Right lobe of liver (tissue), 6 donors: ENCODE results near the gene QRICH2. TPM values are rescaled to one million over a fixed set of nuclear protein-coding genes. Genes with fewer than 3 reads are reported as not detected.

Source experiments
- ATAC-seq, 4 donors: fragments of 200-7000 bp; cut with Tn5 transposase; one replicate each; pipeline ENCODE4 v1.9.1; 2020; ENCODE audit warnings: mild to moderate bottlenecking in 4 of 4, moderate library complexity in 4 of 4
- DNase-seq, 3 donors: peaks; one replicate each; pipeline ENCODE4 v3.0.0-alpha.2; 2020
- H3K27ac ChIP-seq, 3 donors: fragments of 200-600 bp; one replicate each; pipeline ENCODE4 v1.8.0; 2022
- H3K27me3 ChIP-seq, 2 donors: fragments of 200-600 bp; one replicate each; pipeline ENCODE4 v1.8.0; 2022
- H3K36me3 ChIP-seq, 4 donors: fragments of 200-600 bp; sonication (generic) in 1 of 4; one replicate each; pipeline versions ENCODE4 v1.5.1 to v1.8.0; 2017 to 2022; ENCODE audit warnings: control low read depth in 1 of 4
- H3K4me1 ChIP-seq, 4 donors: fragments of 200-600 bp; sonication (generic) in 1 of 4; one replicate each; pipeline versions ENCODE4 v1.5.1 to v1.8.0; 2017 to 2022; ENCODE audit warnings: control low read depth in 1 of 4
- H3K4me3 ChIP-seq, 3 donors: fragments of 200-600 bp; one replicate each; pipeline ENCODE4 v1.8.0; 2022
- H3K9me3 ChIP-seq, 4 donors: fragments of 200-600 bp; sonication (generic) in 1 of 4; one replicate each; pipeline versions ENCODE4 v1.5.1 to v1.8.0; 2017 to 2022; ENCODE audit warnings: control low read depth in 1 of 4
- POLR2A ChIP-seq: fragments of 450-650 bp; IDR thresholded peaks from one replicate; pipeline ENCODE4 v1.6.1; 2017; ENCODE audit warnings: antibody characterized with exemption, mild to moderate bottlenecking
- WGBS: methylation state at CpG from one replicate; pipeline ENCODE4 v1.1.6; 2018; ENCODE audit warnings: low coverage, low lambda C conversion rate; ENCODE audit not compliant: insufficient coverage; ENCODE audit errors: missing lambda C conversion rate; 5-methylcytosine and 5-hydroxymethylcytosine counted together
- intact Hi-C, 2 donors: fragments of 100-400 bp; cut with DNase I; formaldehyde crosslinking; loops; one replicate each; pipeline versions ENCODE4 v1.11.2 to v1.14.1; 2022
- total RNA-seq, 6 experiments: library from RNA; depleted of rRNA in 2 of 6; stranded (reverse); fragments of >200 nt in 2 of 6; fragmentation: NEBNext Ultra II Directional in 3 of 6; extraction: Animal tissue kit (Norgen Biotek cat#: 25700) in 3 of 6; gene quantifications; one replicate each; pipeline versions ENCODE4 v1.1.0 to v1.2.4, GENCODE V29; 2016 to 2023
- TF ChIP-seq, protein P1 (sequence below), 4 donors: fragments of 200-600 bp in 3 of 4; fragments of 450-650 bp in 1 of 4; IDR thresholded peaks; one replicate each; pipeline versions ENCODE4 v1.5.1 to v1.8.0; 2016 to 2022; ENCODE audit warnings: antibody characterized with exemption in 4 of 4, mild to moderate bottlenecking in 2 of 4
- donor health status: DM: no; HTN: yes; CAD: no.
- donor health status: DM: no; HTN: no; CAD: no.
- donor health status: DM: no; HTN: no; CAD: no.
- donor health status: DM: no; HTN: yes; CAD: no.
- donor health status: DM: no; HTN: yes; CAD: no.

Gene QRICH2
- total RNA-seq, 6 experiments from 2014 or later, result 0.43 to 2.2 (median 1.5) TPM

DNA sequence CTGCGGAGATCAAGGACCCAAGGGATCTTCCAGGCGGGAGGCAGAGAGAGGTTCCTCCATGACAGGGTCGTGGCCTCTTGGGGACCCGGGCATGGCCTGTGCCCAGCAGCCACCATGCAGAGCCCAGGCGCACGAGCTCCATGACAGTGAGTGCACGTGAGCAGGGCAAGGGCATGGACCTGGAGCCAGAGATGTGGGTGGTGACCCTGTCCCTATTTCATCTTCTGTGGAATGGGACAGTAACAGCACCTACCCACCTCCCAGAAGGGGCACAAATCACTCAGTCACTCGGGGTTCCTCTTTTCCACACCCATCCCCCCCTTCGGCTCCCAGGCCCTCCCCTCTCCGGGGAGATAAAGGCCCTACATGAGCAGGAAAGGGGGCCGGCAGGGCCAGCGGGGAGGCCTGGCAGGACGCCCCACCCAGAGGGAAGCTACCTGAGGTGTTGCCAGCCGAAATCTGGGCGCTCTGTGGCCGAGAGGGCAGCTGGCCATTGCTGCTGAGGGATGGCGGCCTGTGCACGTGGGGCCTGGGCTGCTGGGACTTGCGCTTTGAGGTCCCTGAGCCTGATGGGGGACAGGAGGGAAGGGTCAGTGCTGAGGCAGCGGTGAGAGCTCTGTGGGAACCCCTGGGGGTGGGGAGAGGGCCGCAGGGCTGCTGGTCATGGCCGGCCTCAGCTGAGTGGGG lies 32.6 kb downstream of the QRICH2 start:
- H3K4me1 ChIP-seq, result peaks cover 0 to 17% (median 6%) of the 10 kb centered on the region in 4 donors
- no peak overlapping the region for H3K27ac ChIP-seq
- intact Hi-C loops, result no loop called here
- H3K27me3 ChIP-seq, result no peaks in the 10 kb centered on the region
- peak in 2 of 3 donors; percentile 47 to 55 for DNase-seq
- no peaks in the 10 kb centered on the region for H3K9me3 ChIP-seq
- no peak overlapping the region for H3K4me3 ChIP-seq
- H3K36me3 ChIP-seq, result no peaks in the 10 kb centered on the region
- ATAC-seq, result no peak
- no peak for TF ChIP-seq POLR2A
- TF ChIP-seq, protein P1, sequence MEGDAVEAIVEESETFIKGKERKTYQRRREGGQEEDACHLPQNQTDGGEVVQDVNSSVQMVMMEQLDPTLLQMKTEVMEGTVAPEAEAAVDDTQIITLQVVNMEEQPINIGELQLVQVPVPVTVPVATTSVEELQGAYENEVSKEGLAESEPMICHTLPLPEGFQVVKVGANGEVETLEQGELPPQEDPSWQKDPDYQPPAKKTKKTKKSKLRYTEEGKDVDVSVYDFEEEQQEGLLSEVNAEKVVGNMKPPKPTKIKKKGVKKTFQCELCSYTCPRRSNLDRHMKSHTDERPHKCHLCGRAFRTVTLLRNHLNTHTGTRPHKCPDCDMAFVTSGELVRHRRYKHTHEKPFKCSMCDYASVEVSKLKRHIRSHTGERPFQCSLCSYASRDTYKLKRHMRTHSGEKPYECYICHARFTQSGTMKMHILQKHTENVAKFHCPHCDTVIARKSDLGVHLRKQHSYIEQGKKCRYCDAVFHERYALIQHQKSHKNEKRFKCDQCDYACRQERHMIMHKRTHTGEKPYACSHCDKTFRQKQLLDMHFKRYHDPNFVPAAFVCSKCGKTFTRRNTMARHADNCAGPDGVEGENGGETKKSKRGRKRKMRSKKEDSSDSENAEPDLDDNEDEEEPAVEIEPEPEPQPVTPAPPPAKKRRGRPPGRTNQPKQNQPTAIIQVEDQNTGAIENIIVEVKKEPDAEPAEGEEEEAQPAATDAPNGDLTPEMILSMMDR (IDR thresholded peaks at IDR 0.05), result no peak
- no CpG with 5 or more reads among the region's 22 CpGs for WGBS

- DNase-seq, result peak in 1 of 3 donors; percentile 43
- H3K9me3 ChIP-seq, result no peaks in the 10 kb centered on the region
- no peak for TF ChIP-seq POLR2A
- TF ChIP-seq, protein P1 (IDR thresholded peaks at IDR 0.05), result no peak
- no peak overlapping the region for H3K4me3 ChIP-seq
- H3K27ac ChIP-seq, result no peak overlapping the region
- intact Hi-C loops, result no loop called here
- WGBS, result 19% methylated on average over 4 of the region's 21 CpGs
- ATAC-seq, result no peak
- no peaks in the 10 kb centered on the region for H3K27me3 ChIP-seq
- no peaks in the 10 kb centered on the region for H3K36me3 ChIP-seq
- peaks cover 0 to 17% (median 6%) of the 10 kb centered on the region in 4 donors for H3K4me1 ChIP-seq
These were observed 33.7 kb downstream of the QRICH2 start for GRCh38 chr17:76274112-76274956.

GRCh38 chr17:76273445-76274111 lies 34.5 kb downstream of the QRICH2 start:
- H3K27ac ChIP-seq, result no peak overlapping the region
- H3K9me3 ChIP-seq, result no peaks in the 10 kb centered on the region
- no peaks in the 10 kb centered on the region for H3K27me3 ChIP-seq
- H3K36me3 ChIP-seq, result no peaks in the 10 kb centered on the region
- peak in 1 of 3 donors; percentile 48 for DNase-seq
- intact Hi-C loops, result no loop called here
- peak in 1 of 4 donors; percentile 3 for ATAC-seq
- WGBS, result 100% methylated on average over 4 of the region's 26 CpGs
- TF ChIP-seq POLR2A, result no peak
- TF ChIP-seq, protein P1 (IDR thresholded peaks at IDR 0.05), result no peak
- no peak overlapping the region for H3K4me3 ChIP-seq
- peaks cover 0 to 21% (median 6%) of the 10 kb centered on the region in 4 donors for H3K4me1 ChIP-seq

DNA sequence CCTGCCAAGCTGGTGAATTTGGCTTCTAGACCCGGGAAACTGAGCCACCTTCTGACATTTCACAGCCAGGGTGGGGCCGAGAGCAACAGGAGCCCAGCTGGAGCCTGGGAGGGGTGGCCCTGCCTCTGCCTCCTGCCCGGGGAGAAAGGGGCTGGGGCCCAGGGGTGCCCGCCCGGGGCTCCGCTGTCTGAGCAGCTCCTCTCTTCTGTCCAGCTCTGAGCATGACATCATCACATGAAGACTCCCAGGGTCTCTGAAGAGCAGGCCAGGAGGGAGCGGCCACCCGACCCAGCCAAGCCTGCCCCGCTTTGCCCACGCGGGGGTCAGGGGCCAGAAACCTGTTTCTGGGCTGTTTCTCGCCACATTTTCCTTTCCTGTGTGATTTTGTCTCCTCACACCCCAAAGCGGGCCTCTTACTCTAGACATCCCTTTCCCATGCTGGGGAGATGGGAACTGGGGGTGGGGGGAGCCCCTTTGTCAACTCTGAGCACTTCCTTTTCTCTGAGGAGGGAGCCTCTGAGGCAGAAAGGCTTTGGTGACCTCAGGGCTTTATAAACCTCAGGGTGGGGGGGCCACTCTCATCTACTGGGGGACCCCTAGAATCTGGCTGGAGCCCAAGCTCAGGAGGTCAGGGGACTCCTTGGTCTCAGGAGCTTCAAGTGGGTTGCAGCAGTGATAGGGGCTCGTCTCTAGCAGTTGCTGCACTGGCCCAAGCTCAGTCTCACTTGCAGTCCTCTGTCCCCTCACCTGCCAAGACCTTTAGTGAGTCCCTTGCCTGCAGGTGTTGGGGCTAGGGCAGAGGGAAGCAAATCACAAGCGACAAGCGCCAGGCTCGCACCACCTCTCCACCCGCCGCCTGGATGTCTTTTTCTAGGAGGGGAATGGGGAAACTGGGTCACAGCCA lies 35.3 kb downstream of the QRICH2 start:
- Histone ChIP-seq H3K9me3 (no peaks in the 10 kb centered on the region), H3K27me3 (no peaks in the 10 kb centered on the region), H3K4me1 (peaks cover 0 to 28% (median 6%) of the 10 kb centered on the region in 4 donors), H3K4me3 (no peak overlapping the region), H3K27ac (peak overlapping the region in 2 of 3 donors; percentile 26 to 47), H3K36me3 (no peaks in the 10 kb centered on the region)
- no CpG with 5 or more reads among the region's 19 CpGs for WGBS
- intact Hi-C loops, result no loop called here
- DNase-seq, result peak in 1 of 3 donors; percentile 48
- TF ChIP-seq POLR2A, result no peak
- TF ChIP-seq, protein P1 (IDR thresholded peaks at IDR 0.05), result no peak
- ATAC-seq, result peak in 3 of 4 donors; percentile 1 to 6 (median 5)
